AG04449 (cell line): ENCODE data around the gene SWAP70.

Experiments used
- CTCF ChIA-PET: fragments of 350-600 bp; formaldehyde crosslinking; extraction: SDS; loops from one replicate; lab custom pipeline; 2021; ENCODE audit warnings: antibody characterized with exemption; lab: Yijun Ruan, JAX
- POLR2A ChIA-PET: fragments of 400-600, 350-600 bp; formaldehyde crosslinking; extraction: SDS; loops from one replicate; lab custom pipeline; 2020; ENCODE audit warnings: antibody characterized with exemption, inconsistent platforms; lab: Yijun Ruan, JAX
- DNase-seq: peaks from one replicate; pipeline ENCODE4 v3.0.0-alpha.2; 2010; ENCODE audit warnings: low read depth, low spot score
- H3K4me3 ChIP-seq: 2 replicates; pipeline ENCODE4 v1.5.1; 2011; ENCODE audit warnings: low read depth, mild to moderate bottlenecking, control low read depth, low read length
- CTCF ChIP-seq: IDR thresholded peaks from one replicate; pipeline ENCODE4 v1.5.1; 2011; ENCODE audit warnings: mild to moderate bottlenecking, moderate library complexity, low read length, control low read depth, inconsistent platforms; ENCODE audit not compliant: insufficient read depth; ENCODE audit errors: missing control alignments

The SWAP70 gene

GRCh38 chr11:9775398-9775779 lies 111.5 kb downstream of the SWAP70 start:
- ChIA-PET POLR2A (interaction anchor here (1.3 to 2.1 kb wide), 2 partner anchors 10 to 12 kb away, joined by 6 to 8 read pairs; no protein-coding TSS in a partner anchor), CTCF (interaction anchor here (1.2 kb wide), 2 partner anchors 17 to 40 kb away, joined by 3 read pairs; no protein-coding TSS in a partner anchor)
- peak overlapping the region; percentile 26 for H3K4me3 ChIP-seq
- no peak for TF ChIP-seq CTCF
- DNase-seq: no peak

GRCh38 chr11:9776203-9776602 lies 112.3 kb downstream of the SWAP70 start:
- peak overlapping the region; percentile 21 for H3K4me3 ChIP-seq
- TF ChIP-seq CTCF: no peak
- POLR2A ChIA-PET: interaction anchor here (1.3 to 1.4 kb wide), 2 partner anchors 11 kb away, joined by 4 to 6 read pairs; no protein-coding TSS in a partner anchor
- DNase-seq: no peak
- CTCF ChIA-PET: interaction anchor here (0.6 to 1.2 kb wide), 3 partner anchors 18 to 163 kb away, joined by 3 read pairs; no protein-coding TSS in a partner anchor

GRCh38 chr11:9777066-9777465 lies 113.2 kb downstream of the SWAP70 start:
- ChIA-PET CTCF (interaction anchor here (2.6 kb wide), 1 partner anchor 196 kb away, joined by 8 read pairs; no protein-coding TSS in a partner anchor), POLR2A (interaction anchor here (1.4 to 1.7 kb wide), 2 partner anchors 11 to 18 kb away, joined by 4 read pairs; no protein-coding TSS in a partner anchor)
- DNase-seq: no peak
- TF ChIP-seq CTCF: no peak
- H3K4me3 ChIP-seq: peak overlapping the region; percentile 21

- TF ChIP-seq CTCF: no peak
- DNase-seq: no peak
- ChIA-PET CTCF (interaction anchor here (2.6 kb wide), 1 partner anchor 195 kb away, joined by 8 read pairs; no protein-coding TSS in a partner anchor), POLR2A (interaction anchor here (0.7 to 1.7 kb wide), 2 partner anchors 18 to 23 kb away, joined by 4 read pairs; no protein-coding TSS in a partner anchor)
- peak overlapping the region; percentile 4; the same call in 1 of the 2 replicates for H3K4me3 ChIP-seq
These were observed 113.6 kb downstream of the SWAP70 start for GRCh38 chr11:9777525-9777924.

GRCh38 chr11:9780929-9781328 lies 117.1 kb downstream of the SWAP70 start:
- CTCF ChIA-PET: no interaction called here
- DNase-seq: no peak
- no peak for TF ChIP-seq CTCF
- H3K4me3 ChIP-seq: no peak overlapping the region
- POLR2A ChIA-PET: no interaction called here

- CTCF ChIA-PET: interaction anchor here (1.3 kb wide), 1 partner anchor 189 kb away, joined by 3 read pairs; no protein-coding TSS in a partner anchor
- no peak for DNase-seq
- POLR2A ChIA-PET: interaction anchor here (2.8 kb wide), 1 partner anchor 24 kb away, joined by 9 read pairs; no protein-coding TSS in a partner anchor
- no peak overlapping the region for H3K4me3 ChIP-seq
- no peak for TF ChIP-seq CTCF
These were observed 120.1 kb downstream of the SWAP70 start for GRCh38 chr11:9783986-9784385.
